Uterus (tissue), 2 donors: Measurements from ENCODE around the gene SPINK5.

Experiments
- POLR2A ChIP-seq, 2 donors: fragments of 450-650 bp; IDR thresholded peaks; one replicate each; pipeline ENCODE4 v1.6.1; 2016; ENCODE audit warnings: antibody characterized with exemption in 2 of 2, mild to moderate bottlenecking in 1 of 2, moderate library complexity in 1 of 2
- TF ChIP-seq, protein P1 (sequence below), 4 experiments: fragments of 200-600 bp in 2 of 4; fragments of 450-650 bp in 2 of 4; sonication (generic) in 2 of 4; IDR thresholded peaks; one replicate each; pipeline ENCODE4 v1.5.1; 2016 to 2019; ENCODE audit warnings: antibody characterized with exemption in 4 of 4, mild to moderate bottlenecking in 2 of 4, moderate library complexity in 1 of 4

- TF ChIP-seq POLR2A (IDR thresholded peaks at IDR 0.05) = no peak
- TF ChIP-seq, protein P1, sequence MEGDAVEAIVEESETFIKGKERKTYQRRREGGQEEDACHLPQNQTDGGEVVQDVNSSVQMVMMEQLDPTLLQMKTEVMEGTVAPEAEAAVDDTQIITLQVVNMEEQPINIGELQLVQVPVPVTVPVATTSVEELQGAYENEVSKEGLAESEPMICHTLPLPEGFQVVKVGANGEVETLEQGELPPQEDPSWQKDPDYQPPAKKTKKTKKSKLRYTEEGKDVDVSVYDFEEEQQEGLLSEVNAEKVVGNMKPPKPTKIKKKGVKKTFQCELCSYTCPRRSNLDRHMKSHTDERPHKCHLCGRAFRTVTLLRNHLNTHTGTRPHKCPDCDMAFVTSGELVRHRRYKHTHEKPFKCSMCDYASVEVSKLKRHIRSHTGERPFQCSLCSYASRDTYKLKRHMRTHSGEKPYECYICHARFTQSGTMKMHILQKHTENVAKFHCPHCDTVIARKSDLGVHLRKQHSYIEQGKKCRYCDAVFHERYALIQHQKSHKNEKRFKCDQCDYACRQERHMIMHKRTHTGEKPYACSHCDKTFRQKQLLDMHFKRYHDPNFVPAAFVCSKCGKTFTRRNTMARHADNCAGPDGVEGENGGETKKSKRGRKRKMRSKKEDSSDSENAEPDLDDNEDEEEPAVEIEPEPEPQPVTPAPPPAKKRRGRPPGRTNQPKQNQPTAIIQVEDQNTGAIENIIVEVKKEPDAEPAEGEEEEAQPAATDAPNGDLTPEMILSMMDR (IDR thresholded peaks at IDR 0.05) = no peak
Measured at GRCh38 chr5:148140846-148141245, 77.1 kb downstream of the SPINK5 start.
